ENCODE results near the gene PCSK6.

The PCSK6 gene

DNA sequence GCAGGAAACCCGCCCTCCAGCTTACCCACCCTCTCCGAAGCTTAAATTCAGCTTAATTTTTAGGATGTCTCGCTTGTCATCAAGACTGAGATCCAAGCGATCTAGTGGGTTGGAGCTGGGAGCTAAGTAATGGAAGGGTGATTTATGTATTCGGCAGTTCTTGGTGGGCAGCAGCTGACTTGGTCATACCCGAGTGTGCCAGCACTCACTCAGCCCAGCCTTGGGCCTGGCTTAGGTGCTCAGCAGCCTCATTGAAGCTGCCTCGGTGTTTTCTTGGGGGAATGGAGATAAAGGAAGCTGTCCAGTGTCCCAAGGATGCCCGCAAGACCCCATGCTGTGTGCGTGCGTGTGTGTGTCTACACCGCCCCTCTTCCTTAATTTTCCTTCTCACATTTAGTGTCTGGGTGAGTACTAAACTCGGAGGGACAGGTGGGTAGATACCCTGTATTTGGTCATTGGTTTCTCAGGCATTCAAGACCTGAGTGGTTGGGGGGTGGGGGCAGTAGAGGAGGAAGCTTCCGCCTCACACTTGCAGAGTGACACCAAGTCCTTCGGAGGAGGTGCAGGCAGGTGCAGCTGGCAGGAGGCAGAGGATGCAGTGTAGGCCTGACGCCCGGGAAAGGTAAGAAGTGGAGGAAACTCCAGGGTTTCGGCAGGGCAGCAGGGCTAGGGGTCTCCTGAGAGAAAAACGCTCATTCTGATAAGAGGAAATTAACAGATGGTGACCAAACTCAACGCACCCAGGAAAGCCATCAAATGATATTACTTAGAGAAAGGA, 92.8 kb downstream of the PCSK6 start:
- DNase-seq (ENCODE audit: low read depth), result no peak
- TF ChIP-seq, protein P1, sequence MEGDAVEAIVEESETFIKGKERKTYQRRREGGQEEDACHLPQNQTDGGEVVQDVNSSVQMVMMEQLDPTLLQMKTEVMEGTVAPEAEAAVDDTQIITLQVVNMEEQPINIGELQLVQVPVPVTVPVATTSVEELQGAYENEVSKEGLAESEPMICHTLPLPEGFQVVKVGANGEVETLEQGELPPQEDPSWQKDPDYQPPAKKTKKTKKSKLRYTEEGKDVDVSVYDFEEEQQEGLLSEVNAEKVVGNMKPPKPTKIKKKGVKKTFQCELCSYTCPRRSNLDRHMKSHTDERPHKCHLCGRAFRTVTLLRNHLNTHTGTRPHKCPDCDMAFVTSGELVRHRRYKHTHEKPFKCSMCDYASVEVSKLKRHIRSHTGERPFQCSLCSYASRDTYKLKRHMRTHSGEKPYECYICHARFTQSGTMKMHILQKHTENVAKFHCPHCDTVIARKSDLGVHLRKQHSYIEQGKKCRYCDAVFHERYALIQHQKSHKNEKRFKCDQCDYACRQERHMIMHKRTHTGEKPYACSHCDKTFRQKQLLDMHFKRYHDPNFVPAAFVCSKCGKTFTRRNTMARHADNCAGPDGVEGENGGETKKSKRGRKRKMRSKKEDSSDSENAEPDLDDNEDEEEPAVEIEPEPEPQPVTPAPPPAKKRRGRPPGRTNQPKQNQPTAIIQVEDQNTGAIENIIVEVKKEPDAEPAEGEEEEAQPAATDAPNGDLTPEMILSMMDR (IDR thresholded peaks at IDR 0.05; ENCODE audit: control insufficient read depth, insufficient read depth, low read depth, low read length, missing control alignments), result no peak
- H3K4me3 ChIP-seq (ENCODE audit: control insufficient read depth, low read depth, low read length), result no peak overlapping the region

DNA sequence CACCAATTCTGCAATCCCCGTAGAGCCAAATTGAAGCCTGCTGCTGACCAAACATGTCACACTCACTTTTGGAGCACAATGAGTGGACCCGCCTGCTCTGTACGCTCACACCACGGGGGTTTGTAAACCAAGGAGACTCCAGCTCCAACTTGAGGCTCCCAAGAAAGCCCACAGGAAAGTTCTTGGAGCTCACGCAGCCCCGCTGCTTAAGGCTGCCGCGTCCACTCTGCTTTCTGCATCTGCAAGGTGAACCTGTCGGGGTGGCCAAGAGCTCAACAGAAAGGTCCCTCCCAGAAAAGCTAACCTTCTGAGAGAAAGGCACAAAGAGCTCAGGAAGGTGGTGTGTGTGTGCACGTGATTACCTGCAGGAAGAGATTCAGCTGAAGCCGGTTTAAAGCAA, 94.9 kb downstream of the PCSK6 start:
- TF ChIP-seq, protein P1 (IDR thresholded peaks at IDR 0.05; ENCODE audit: control insufficient read depth, insufficient read depth, low read depth, low read length, missing control alignments), result no peak
- no peak for DNase-seq (ENCODE audit: low read depth)
- no peak overlapping the region for H3K4me3 ChIP-seq (ENCODE audit: control insufficient read depth, low read depth, low read length)

DNA sequence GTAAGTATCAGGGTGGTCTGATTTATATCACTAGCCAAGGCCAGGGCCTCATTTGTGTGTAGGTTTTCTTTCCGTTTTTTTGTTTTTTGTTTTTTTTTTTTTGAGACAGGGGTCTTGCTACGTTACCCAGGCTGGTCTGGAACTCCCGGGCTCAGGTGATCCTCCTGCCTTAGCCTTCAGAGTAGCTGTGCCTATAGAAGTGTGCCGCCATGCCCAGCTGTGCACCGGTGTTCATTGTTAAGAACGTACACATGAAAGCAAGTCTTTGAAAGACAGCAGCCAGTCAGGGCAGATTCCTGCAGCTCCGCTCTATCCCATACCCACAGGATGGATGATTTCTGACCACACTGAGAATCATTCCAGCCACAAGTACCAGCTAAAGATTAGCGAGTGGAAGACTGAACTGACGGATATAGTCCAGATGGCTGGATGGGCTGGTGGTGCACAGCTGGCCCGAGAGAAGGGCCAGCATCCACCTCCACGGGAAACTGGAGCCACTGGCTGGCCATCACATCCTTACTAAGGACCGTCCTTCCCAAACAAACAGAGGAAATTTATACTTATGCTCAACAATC, 95.4 kb downstream of the PCSK6 start:
- H3K4me3 ChIP-seq (ENCODE audit: control insufficient read depth, low read depth, low read length), result no peak overlapping the region

DNA sequence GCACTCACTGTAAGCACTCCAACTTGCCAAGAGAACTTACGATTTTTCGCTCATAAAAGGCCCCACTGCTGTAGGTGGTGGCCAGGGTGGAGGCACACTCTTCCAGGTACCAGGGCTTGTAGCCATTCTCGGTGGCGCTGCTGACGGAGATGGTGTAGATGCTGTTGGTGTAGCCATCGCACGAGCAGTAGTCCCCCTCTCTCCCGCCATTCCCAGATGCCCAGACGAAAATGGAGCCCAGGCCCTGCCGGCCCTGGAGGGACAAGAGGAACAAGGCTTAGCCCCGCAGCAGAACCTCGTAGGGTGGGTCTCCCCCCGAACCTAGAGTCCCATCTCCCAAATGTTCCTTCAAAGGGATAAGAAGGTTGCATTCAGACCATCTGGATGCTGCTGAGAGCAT, 96.3 kb downstream of the PCSK6 start:
- H3K4me3 ChIP-seq (ENCODE audit: control insufficient read depth, low read depth, low read length), result no peak overlapping the region
- DNase-seq (ENCODE audit: low read depth), result no peak
- TF ChIP-seq, protein P1 (IDR thresholded peaks at IDR 0.05; ENCODE audit: control insufficient read depth, insufficient read depth, low read depth, low read length, missing control alignments), result no peak

More for the DNA sequence above, 95.4 kb downstream of the PCSK6 start:
- TF ChIP-seq, protein P1 (IDR thresholded peaks at IDR 0.05; ENCODE audit: control insufficient read depth, insufficient read depth, low read depth, low read length, missing control alignments), result no peak
- no peak for DNase-seq (ENCODE audit: low read depth)

DNA sequence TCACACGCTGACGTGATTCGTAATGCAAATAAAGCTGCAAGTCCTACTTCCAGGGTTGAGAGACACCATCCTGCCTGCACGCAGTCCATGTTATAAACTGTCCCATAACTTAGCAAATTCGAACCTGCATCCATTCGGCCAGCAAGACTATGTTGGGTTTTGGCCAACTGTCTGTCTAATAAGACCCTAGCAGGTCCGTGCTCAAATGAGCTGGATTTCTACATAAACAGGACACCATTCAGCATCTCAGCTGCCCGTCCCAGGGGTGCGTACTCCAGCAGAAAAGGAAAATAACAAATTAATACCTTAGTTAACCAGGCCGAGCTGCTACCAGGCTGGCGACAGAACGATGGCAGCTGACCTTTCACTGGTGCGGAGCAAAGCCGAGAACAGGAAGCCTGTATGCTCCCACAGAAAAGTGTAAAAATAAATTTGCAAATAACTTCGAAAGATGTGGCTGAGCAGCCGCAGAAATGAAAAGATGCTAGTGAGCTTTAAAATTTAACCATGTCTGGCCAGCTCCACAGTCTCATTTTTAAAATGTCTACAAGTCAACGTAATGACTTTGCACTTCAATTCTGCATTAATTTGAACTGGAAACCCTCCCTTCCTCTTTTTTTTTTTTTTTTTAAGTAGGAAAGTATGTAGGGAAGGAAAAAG, 97.4 kb downstream of the PCSK6 start:
- no peak overlapping the region for H3K4me3 ChIP-seq (ENCODE audit: control insufficient read depth, low read depth, low read length)
- TF ChIP-seq, protein P1 (IDR thresholded peaks at IDR 0.05; ENCODE audit: control insufficient read depth, insufficient read depth, low read depth, low read length, missing control alignments), result no peak
- no peak for DNase-seq (ENCODE audit: low read depth)

DNA sequence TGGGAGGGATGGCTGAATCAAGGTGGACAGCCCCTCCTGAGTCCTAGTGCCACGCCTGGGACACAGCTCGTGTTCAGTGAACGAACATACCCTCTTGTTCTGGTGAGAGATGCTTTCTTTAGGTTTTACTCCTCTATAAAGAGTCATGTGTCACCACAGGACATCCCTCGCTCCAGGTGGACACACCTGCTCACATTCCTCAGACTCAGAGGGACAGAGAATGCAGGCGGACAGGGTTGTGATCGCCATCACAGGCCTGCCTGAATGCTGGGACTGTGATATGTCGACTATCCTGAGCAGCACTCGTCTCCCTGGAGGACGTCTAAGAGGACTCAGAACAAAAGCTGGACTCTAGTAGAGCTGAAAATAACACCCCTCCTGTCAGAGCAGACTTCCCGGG, 98.1 kb downstream of the PCSK6 start:
- no peak for DNase-seq (ENCODE audit: low read depth)
- H3K4me3 ChIP-seq (ENCODE audit: control insufficient read depth, low read depth, low read length), result no peak overlapping the region
- TF ChIP-seq, protein P1 (IDR thresholded peaks at IDR 0.05; ENCODE audit: control insufficient read depth, insufficient read depth, low read depth, low read length, missing control alignments), result no peak
